ENCODE data around the gene TMTC2.

- TF ChIP-seq, protein P1, sequence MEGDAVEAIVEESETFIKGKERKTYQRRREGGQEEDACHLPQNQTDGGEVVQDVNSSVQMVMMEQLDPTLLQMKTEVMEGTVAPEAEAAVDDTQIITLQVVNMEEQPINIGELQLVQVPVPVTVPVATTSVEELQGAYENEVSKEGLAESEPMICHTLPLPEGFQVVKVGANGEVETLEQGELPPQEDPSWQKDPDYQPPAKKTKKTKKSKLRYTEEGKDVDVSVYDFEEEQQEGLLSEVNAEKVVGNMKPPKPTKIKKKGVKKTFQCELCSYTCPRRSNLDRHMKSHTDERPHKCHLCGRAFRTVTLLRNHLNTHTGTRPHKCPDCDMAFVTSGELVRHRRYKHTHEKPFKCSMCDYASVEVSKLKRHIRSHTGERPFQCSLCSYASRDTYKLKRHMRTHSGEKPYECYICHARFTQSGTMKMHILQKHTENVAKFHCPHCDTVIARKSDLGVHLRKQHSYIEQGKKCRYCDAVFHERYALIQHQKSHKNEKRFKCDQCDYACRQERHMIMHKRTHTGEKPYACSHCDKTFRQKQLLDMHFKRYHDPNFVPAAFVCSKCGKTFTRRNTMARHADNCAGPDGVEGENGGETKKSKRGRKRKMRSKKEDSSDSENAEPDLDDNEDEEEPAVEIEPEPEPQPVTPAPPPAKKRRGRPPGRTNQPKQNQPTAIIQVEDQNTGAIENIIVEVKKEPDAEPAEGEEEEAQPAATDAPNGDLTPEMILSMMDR (IDR thresholded peaks at IDR 0.05) = no peak
- TF ChIP-seq EZH2phosphoT487 (IDR thresholded peaks at IDR 0.05) (no peak), EZH2 (IDR thresholded peaks at IDR 0.05) (no peak)
These were observed 139.8 kb downstream of the TMTC2 start for GRCh38 chr12:82826505-82826904.
